Measurements from ENCODE around the gene LEPROT. TPM values are rescaled to one million over a fixed set of nuclear protein-coding genes. Genes with fewer than 3 reads are reported as not detected.
"Not testable (repeated sequence)": the region's sequence is repeated elsewhere in the genome, so short reads cannot be mapped to it uniquely, and the experiment has no call there.

LEPROT gene
- total and polyA plus RNA-seq, 2 experiments from 2014 or later: 66.9 to 171 TPM

- no peak overlapping the region for H3K4me2 ChIP-seq (ENCODE audit: unreplicated experiment)
- H3K9ac ChIP-seq: no peak overlapping the region
- 70% methylated on average over 2 of the region's 2 CpGs for WGBS, 2 experiments (ENCODE audit: low coverage in 1 of 2, low lambda C conversion rate in 2 of 2, missing lambda C conversion rate in 2 of 2)
- no peak overlapping the region for H3K27ac ChIP-seq
- no peak overlapping the region for H3K4me3 ChIP-seq
- H4K20me1 ChIP-seq (ENCODE audit: insufficient read depth): no peaks in the 10 kb centered on the region
- H3K27me3 ChIP-seq (replicated peaks; ENCODE audit: insufficient read depth): no peaks in the 10 kb centered on the region
- H3K9me3 ChIP-seq (ENCODE audit: low read depth): no peaks in the 10 kb centered on the region
- H2AFZ ChIP-seq: no peak overlapping the region
- DNase-seq: no peak
- H3K36me3 ChIP-seq (ENCODE audit: low read depth): peaks cover 5% of the 10 kb centered on the region; the same call in 1 of the 2 replicates
- H3K9me2 ChIP-seq (ENCODE audit: insufficient read depth): no peaks in the 10 kb centered on the region
- in situ Hi-C loops (cut with MboI): no loop called here
- no peaks in the 10 kb centered on the region for H3F3A ChIP-seq (ENCODE audit: insufficient read depth)
- no peaks in the 10 kb centered on the region for H3K79me2 ChIP-seq (ENCODE audit: insufficient read depth)
- no peaks in the 10 kb centered on the region for H3K4me1 ChIP-seq (ENCODE audit: insufficient read depth)
- TF ChIP-seq EZH2phosphoT487 (IDR thresholded peaks at IDR 0.05; ENCODE audit: insufficient read depth, low read depth) (no peak), EZH2 (IDR thresholded peaks at IDR 0.05; ENCODE audit: insufficient read depth, poor library complexity, severe bottlenecking) (no peak)
These were observed 42.1 kb upstream of the LEPROT start for GRCh38 chr1:65378247-65378946.

- H3K4me3 ChIP-seq; H3K4me2 ChIP-seq (ENCODE audit: unreplicated experiment); H3K79me2 ChIP-seq (ENCODE audit: insufficient read depth); H3K36me3 ChIP-seq (ENCODE audit: low read depth); H4K20me1 ChIP-seq (ENCODE audit: insufficient read depth); H3K27ac ChIP-seq; H3K9me2 ChIP-seq (ENCODE audit: insufficient read depth); H3F3A ChIP-seq (ENCODE audit: insufficient read depth); H3K9ac ChIP-seq; DNase-seq; in situ Hi-C loops (cut with MboI); H3K9me3 ChIP-seq (ENCODE audit: low read depth); H3K4me1 ChIP-seq (ENCODE audit: insufficient read depth); H2AFZ ChIP-seq; H3K27me3 ChIP-seq (replicated peaks; ENCODE audit: insufficient read depth): not testable (repeated sequence)
- 80 to 92% methylated on average over 5 of the region's 5 CpGs for WGBS, 2 experiments (ENCODE audit: low coverage in 1 of 2, low lambda C conversion rate in 2 of 2, missing lambda C conversion rate in 2 of 2)
These were observed 36.0 kb upstream of the LEPROT start for GRCh38 chr1:65384426-65384825.

GRCh38 chr1:65386439-65386838 is 34.0 kb upstream of the LEPROT start:
- TF ChIP-seq EZH2phosphoT487 (IDR thresholded peaks at IDR 0.05; ENCODE audit: insufficient read depth, low read depth): no peak
- no peak for TF ChIP-seq EZH2 (IDR thresholded peaks at IDR 0.05; ENCODE audit: insufficient read depth, poor library complexity, severe bottlenecking)
- Histone ChIP-seq H3K36me3 (ENCODE audit: low read depth) (peaks cover 5% of the 10 kb centered on the region; the same call in 1 of the 2 replicates), H3K4me2 (ENCODE audit: unreplicated experiment) (no peak overlapping the region), H3K27me3 (replicated peaks; ENCODE audit: insufficient read depth) (no peaks in the 10 kb centered on the region), H3K79me2 (ENCODE audit: insufficient read depth) (no peaks in the 10 kb centered on the region), H3K27ac (no peak overlapping the region), H3K4me1 (ENCODE audit: insufficient read depth) (no peaks in the 10 kb centered on the region), H3F3A (ENCODE audit: insufficient read depth) (no peaks in the 10 kb centered on the region), H3K9me3 (ENCODE audit: low read depth) (no peaks in the 10 kb centered on the region), H3K9me2 (ENCODE audit: insufficient read depth) (no peaks in the 10 kb centered on the region), H3K4me3 (no peak overlapping the region), H2AFZ (no peak overlapping the region), H3K9ac (no peak overlapping the region), H4K20me1 (ENCODE audit: insufficient read depth) (no peaks in the 10 kb centered on the region)
- in situ Hi-C loops (cut with MboI): no loop called here
- 54 to 55% methylated on average over 3 of the region's 3 CpGs for WGBS, 2 experiments (ENCODE audit: low coverage in 1 of 2, low lambda C conversion rate in 2 of 2, missing lambda C conversion rate in 2 of 2)
- DNase-seq: no peak

GRCh38 chr1:65387821-65388220 is 32.6 kb upstream of the LEPROT start:
- no peaks in the 10 kb centered on the region for H3K9me2 ChIP-seq (ENCODE audit: insufficient read depth)
- no peak overlapping the region for H3K4me3 ChIP-seq
- no peaks in the 10 kb centered on the region for H3K36me3 ChIP-seq (ENCODE audit: low read depth)
- H3K4me1 ChIP-seq (ENCODE audit: insufficient read depth): no peaks in the 10 kb centered on the region
- H3K9me3 ChIP-seq (ENCODE audit: low read depth): no peaks in the 10 kb centered on the region
- no peaks in the 10 kb centered on the region for H3K27me3 ChIP-seq (replicated peaks; ENCODE audit: insufficient read depth)
- in situ Hi-C loops (cut with MboI): no loop called here
- peak; percentile 2 for DNase-seq
- H3F3A ChIP-seq (ENCODE audit: insufficient read depth): no peaks in the 10 kb centered on the region
- H2AFZ ChIP-seq: no peak overlapping the region
- no peak overlapping the region for H3K4me2 ChIP-seq (ENCODE audit: unreplicated experiment)
- no peak overlapping the region for H3K9ac ChIP-seq
- WGBS, 2 experiments (ENCODE audit: low coverage in 1 of 2, low lambda C conversion rate in 2 of 2, missing lambda C conversion rate in 2 of 2): 88 to 95% methylated on average over 2 of the region's 2 CpGs
- TF ChIP-seq EZH2phosphoT487 (IDR thresholded peaks at IDR 0.05; ENCODE audit: insufficient read depth, low read depth) (no peak), EZH2 (IDR thresholded peaks at IDR 0.05; ENCODE audit: insufficient read depth, poor library complexity, severe bottlenecking) (no peak)
- no peaks in the 10 kb centered on the region for H3K79me2 ChIP-seq (ENCODE audit: insufficient read depth)
- no peaks in the 10 kb centered on the region for H4K20me1 ChIP-seq (ENCODE audit: insufficient read depth)
- H3K27ac ChIP-seq: no peak overlapping the region

All from GM23248 (cell line).